Peyer's patch (tissue), 4 donors: ENCODE data around the gene SMYD3.

Source experiments
- CTCF ChIP-seq, 6 experiments: fragments of 450-650 bp in 4 of 6; fragments of 200-600 bp in 2 of 6; sonication (generic) in 1 of 6; IDR thresholded peaks; one replicate each; pipeline ENCODE4 v1.5.1; 2017 to 2019; ENCODE audit warnings: antibody characterized with exemption in 6 of 6, mild to moderate bottlenecking in 3 of 6, moderate library complexity in 1 of 6
- POLR2A ChIP-seq, 2 donors: fragments of 450-650 bp; IDR thresholded peaks; one replicate each; pipeline ENCODE4 v1.5.1; 2017; ENCODE audit warnings: antibody characterized with exemption in 2 of 2, mild to moderate bottlenecking in 2 of 2, moderate library complexity in 2 of 2

GRCh38 chr1:246072456-246072955 is 434.6 kb downstream of the SMYD3 start:
- TF ChIP-seq POLR2A (IDR thresholded peaks at IDR 0.05) (no peak), CTCF (IDR thresholded peaks at IDR 0.05) (no peak)
